ENCODE measurements around the gene PINK1.

GRCh38 chr1:20654104-20654690, 20.9 kb downstream of the PINK1 start:
- no peak for TF ChIP-seq CTCF (IDR thresholded peaks at IDR 0.05; ENCODE audit: low read depth, low read length)
- TF ChIP-seq EZH2phosphoT487 (IDR thresholded peaks at IDR 0.05; ENCODE audit: low read depth), result no peak
